H1 (cell line): ENCODE data around the gene DYNC1I2. TPM values are rescaled to one million over a fixed set of nuclear protein-coding genes. Genes with fewer than 3 reads are reported as not detected.

Experiments
- CTCF ChIA-PET: fragments of 300-600 bp; sonication (Branson Sonifier 250); formaldehyde crosslinking; loops from one replicate; lab custom pipeline; 2021; ENCODE audit not compliant: partially characterized antibody; lab: Charles Lee
- POLR2A ChIA-PET: fragments of 300-600 bp; sonication (Branson Sonifier 250); formaldehyde crosslinking; loops from one replicate; lab custom pipeline; 2021; ENCODE audit warnings: inconsistent platforms; ENCODE audit not compliant: partially characterized antibody; lab: Charles Lee
- DNase-seq, 2 experiments: peaks; one replicate each; pipeline versions ENCODE4 v3.0.0 to v3.0.0-alpha.2; 2010 to 2022; ENCODE audit warnings: low spot score in 2 of 2, low read depth in 1 of 2, mixed read lengths in 1 of 2
- FAIRE-seq: peaks from 2 replicates; lab custom pipeline; 2011; peaks lifted over from hg19 to GRCh38; lab: Jason Lieb, UNC
- H2AFZ ChIP-seq: 2 replicates; pipeline ENCODE4 v1.8.1; 2012; ENCODE audit warnings: low read length, inconsistent platforms
- H2AK5ac ChIP-seq: 2 replicates; pipeline ENCODE4 v1.6.1; 2013; ENCODE audit warnings: low read depth, low read length
- H2BK120ac ChIP-seq: replicated peaks from 2 replicates; pipeline ENCODE3; 2013; ENCODE audit warnings: low read depth, low read length, inconsistent platforms
- H2BK12ac ChIP-seq: 2 replicates; pipeline ENCODE4 v1.6.1; 2013; ENCODE audit warnings: low read depth, low read length
- H2BK15ac ChIP-seq: 2 replicates; pipeline ENCODE4 v1.6.1; 2013; ENCODE audit warnings: low read length
- H2BK20ac ChIP-seq: 2 replicates; pipeline ENCODE4 v1.6.1; 2013; ENCODE audit warnings: low read length
- H2BK5ac ChIP-seq: 2 replicates; pipeline ENCODE4 v1.6.1; 2013; ENCODE audit warnings: low read depth, low read length
- H3K14ac ChIP-seq: 2 replicates; pipeline ENCODE4 v1.6.1; 2013; ENCODE audit warnings: inconsistent platforms; ENCODE audit not compliant: insufficient read length
- H3K18ac ChIP-seq: 2 replicates; pipeline ENCODE4 v1.6.1; 2013; ENCODE audit warnings: low read length; ENCODE audit errors: extremely low read depth
- H3K23ac ChIP-seq: 2 replicates; pipeline ENCODE4 v1.6.1; 2013; ENCODE audit warnings: inconsistent platforms; ENCODE audit not compliant: insufficient read length
- H3K23me2 ChIP-seq: 2 replicates; pipeline ENCODE4 v1.6.1; 2013; ENCODE audit warnings: low read depth, low read length
- H3K27ac ChIP-seq: 2 replicates; pipeline ENCODE4 v1.6.1; 2011; ENCODE audit warnings: low read depth, low read length, inconsistent platforms
- H3K27me3 ChIP-seq, 4 experiments: replicated peaks in 1 of 4; 1 replicate in 1 of 4; 2 replicates in 3 of 4; pipeline versions ENCODE4 v1.6.1 to v1.8.1; 2011 to 2013; ENCODE audit warnings: low read length in 3 of 4, mild to moderate bottlenecking in 3 of 4, inconsistent platforms in 2 of 4, mixed read lengths in 2 of 4, moderate library complexity in 1 of 4; ENCODE audit not compliant: control insufficient read depth in 3 of 4, insufficient read depth in 3 of 4; ENCODE audit errors: extremely low read depth in 1 of 4
- H3K36me3 ChIP-seq, 4 experiments: 2 replicates each; pipeline versions ENCODE4 v1.6.1 to v1.8.1; 2011 to 2013; ENCODE audit warnings: mild to moderate bottlenecking in 4 of 4, low read length in 3 of 4, moderate library complexity in 2 of 4, control low read depth in 1 of 4, inconsistent platforms in 1 of 4; ENCODE audit not compliant: insufficient read depth in 4 of 4, control insufficient read depth in 2 of 4
- H3K4ac ChIP-seq: replicated peaks from 2 replicates; pipeline ENCODE3; 2013; ENCODE audit warnings: low read length, low read depth, mixed read lengths, inconsistent platforms; ENCODE audit not compliant: insufficient read length
- H3K4me1 ChIP-seq, 4 experiments: replicated peaks in 1 of 4; 1 replicate in 1 of 4; 2 replicates in 3 of 4; pipeline versions ENCODE4 v1.6.1 to v1.8.1; 2011 to 2013; ENCODE audit warnings: low read length in 3 of 4, inconsistent platforms in 2 of 4, mixed read lengths in 1 of 4; ENCODE audit not compliant: insufficient read depth in 4 of 4, control insufficient read depth in 3 of 4
- H3K4me2 ChIP-seq, 2 experiments: 2 replicates each; pipeline versions ENCODE4 v1.6.1 to v1.8.1; 2011 to 2013; ENCODE audit warnings: low read depth in 2 of 2, low read length in 2 of 2, control low read depth in 1 of 2, inconsistent platforms in 1 of 2, mild to moderate bottlenecking in 1 of 2; ENCODE audit not compliant: insufficient read depth in 1 of 2
- H3K4me3 ChIP-seq, 4 experiments: fragments of 200-600, 300-600 bp in 1 of 4; sonication (generic), shearing (Covaris generic), sonication (Bioruptor Twin) in 1 of 4; 2 replicates each; pipeline versions ENCODE4 v1.5.1 to v1.8.1; 2011 to 2016; ENCODE audit warnings: low read length in 4 of 4, low read depth in 3 of 4, control low read depth in 2 of 4, inconsistent platforms in 2 of 4, mild to moderate bottlenecking in 2 of 4, mixed read lengths in 1 of 4, moderate library complexity in 1 of 4; ENCODE audit not compliant: insufficient read depth in 2 of 4; ENCODE audit errors: extremely low read depth in 1 of 4
- H3K56ac ChIP-seq: replicated peaks from 2 replicates; pipeline ENCODE3; 2013; ENCODE audit warnings: low read depth, mild to moderate bottlenecking, mixed read lengths, low read length, inconsistent platforms; ENCODE audit not compliant: insufficient read length
- H3K79me1 ChIP-seq: 2 replicates; pipeline ENCODE4 v1.6.1; 2013; ENCODE audit warnings: low read depth, low read length, control low read depth
- H3K79me2 ChIP-seq, 2 experiments: 2 replicates each; pipeline versions ENCODE4 v1.6.1 to v1.8.1; 2012 to 2013; ENCODE audit warnings: low read length in 2 of 2, mild to moderate bottlenecking in 2 of 2, inconsistent platforms in 1 of 2; ENCODE audit not compliant: insufficient read depth in 2 of 2, control insufficient read depth in 1 of 2
- H3K9ac ChIP-seq, 4 experiments: replicated peaks in 1 of 4; 1 replicate in 1 of 4; 2 replicates in 3 of 4; pipeline versions ENCODE4 v1.6.1 to v1.8.1; 2011 to 2013; ENCODE audit warnings: low read depth in 3 of 4, low read length in 3 of 4, control low read depth in 2 of 4, mild to moderate bottlenecking in 2 of 4, moderate library complexity in 2 of 4, inconsistent platforms in 1 of 4; ENCODE audit errors: extremely low read depth in 1 of 4
- H3K9me3 ChIP-seq, 2 experiments: 2 replicates each; pipeline versions ENCODE4 v1.6.1 to v1.8.1; 2012 to 2013; ENCODE audit warnings: mild to moderate bottlenecking in 2 of 2, moderate library complexity in 2 of 2, control low read depth in 1 of 2, inconsistent platforms in 1 of 2, low read depth in 1 of 2, low read length in 1 of 2, mixed read lengths in 1 of 2; ENCODE audit not compliant: insufficient read depth in 2 of 2
- H4K20me1 ChIP-seq, 2 experiments: replicated peaks in 1 of 2; 2 replicates each; pipeline versions ENCODE3 to v1.8.1; 2011 to 2013; ENCODE audit warnings: inconsistent platforms in 2 of 2, low read length in 2 of 2, mild to moderate bottlenecking in 1 of 2; ENCODE audit not compliant: insufficient read depth in 2 of 2, control insufficient read depth in 1 of 2
- H4K5ac ChIP-seq: 2 replicates; pipeline ENCODE4 v1.6.1; 2013; ENCODE audit warnings: low read length, low read depth, mixed read lengths, inconsistent platforms; ENCODE audit not compliant: insufficient read length
- H4K8ac ChIP-seq: 2 replicates; pipeline ENCODE4 v1.8.0; 2013; ENCODE audit warnings: mild to moderate bottlenecking, moderate library complexity, low read length, inconsistent platforms; ENCODE audit not compliant: insufficient read depth; ENCODE audit errors: extremely low read depth
- H4K91ac ChIP-seq: replicated peaks from 2 replicates; pipeline ENCODE3; 2013; ENCODE audit warnings: low read length, mixed read lengths, inconsistent platforms; ENCODE audit not compliant: insufficient read length
- EP300 ChIP-seq, 2 experiments: IDR thresholded peaks; 1 replicate in 1 of 2; 2 replicates in 1 of 2; pipeline ENCODE4 v1.6.1; 2011 to 2012; ENCODE audit warnings: low read depth in 2 of 2, low read length in 2 of 2, mild to moderate bottlenecking in 2 of 2, borderline replicate concordance in 1 of 2, inconsistent platforms in 1 of 2, moderate library complexity in 1 of 2
- ZNF274 ChIP-seq: IDR thresholded peaks from 2 replicates; pipeline ENCODE4 v1.7.0; 2012; ENCODE audit warnings: low read length, borderline replicate concordance; ENCODE audit errors: extremely low read depth
- polyA plus RNA-seq, 7 experiments: library from polyadenylated mRNA; depleted of rRNA in 3 of 7; stranded (reverse) in 5 of 7; unstranded in 2 of 7; fragments of >200 nt in 5 of 7; fragments of 200-250 nt in 2 of 7; gene quantifications; 1 replicate in 5 of 7; 2 replicates in 1 of 7; 4 replicates in 1 of 7; pipeline versions ENCODE4 v1.2.1 to v1.2.3, GENCODE V29; 2011 to 2013; ENCODE audit warnings: missing spikeins in 2 of 7, mixed read lengths in 2 of 7
- total RNA-seq: library from RNA; stranded (reverse); fragmentation: NEBNext Ultra II Directional; extraction: Animal tissue kit (Norgen Biotek cat#: 25700); gene quantifications from 2 replicates; pipeline ENCODE4 v1.2.1, GENCODE V29; 2021
- TF ChIP-seq, protein P1 (sequence below), 3 experiments: IDR thresholded peaks; 1 replicate in 2 of 3; 2 replicates in 1 of 3; pipeline versions ENCODE4 v1.5.1 to v1.6.1; 2011; ENCODE audit warnings: low read length in 3 of 3, mild to moderate bottlenecking in 3 of 3, inconsistent platforms in 2 of 3, low read depth in 1 of 3, moderate library complexity in 1 of 3; ENCODE audit not compliant: insufficient read depth in 1 of 3; ENCODE audit errors: control extremely low read depth in 1 of 3

DYNC1I2 gene
- total and polyA plus RNA-seq, 2 of the 8 experiments (the other 6 are each of a cell fraction or from before 2014, with no cell fraction given) = 67.3 to 68.1 TPM

DNA sequence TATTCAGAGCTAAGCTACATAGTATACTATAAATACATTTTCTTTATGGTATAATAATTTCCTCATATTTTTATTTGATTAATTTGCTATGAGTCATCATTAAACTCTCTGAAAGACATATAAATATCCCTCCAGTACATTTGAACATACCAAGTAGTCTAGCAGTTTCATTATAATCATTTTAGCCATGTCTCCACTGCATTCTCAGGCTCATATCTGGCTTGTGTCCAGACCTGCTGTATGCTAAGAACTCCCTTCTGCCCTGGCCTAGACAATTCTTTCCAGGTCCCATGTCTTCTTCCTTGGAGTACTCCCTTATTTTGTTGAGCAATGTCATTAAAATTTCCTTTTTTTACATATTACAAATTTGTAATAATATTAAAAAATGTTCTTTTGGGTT lies 16.6 kb upstream of the DYNC1I2 start:
- no peak overlapping the region for H2BK12ac ChIP-seq
- no peak overlapping the region for H2BK5ac ChIP-seq
- no peaks in the 10 kb centered on the region; the same call in 1 of the 2 replicates for H3K23me2 ChIP-seq
- ChIA-PET CTCF (interaction anchor here (1.6 kb wide), 1 partner anchor 104 kb away, joined by 3 read pairs; no protein-coding TSS in a partner anchor), POLR2A (no interaction called here)
- peaks cover 0 to 8% (median 0%) of the 10 kb centered on the region in 4 experiments; a peak in 1 of 7 replicates for H3K4me1 ChIP-seq
- H3K79me1 ChIP-seq = no peaks in the 10 kb centered on the region
- no peak overlapping the region for H3K4me3 ChIP-seq
- no peak overlapping the region for H3K4ac ChIP-seq
- H3K4me2 ChIP-seq = no peak overlapping the region
- no peaks in the 10 kb centered on the region for H3K9me3 ChIP-seq
- no peak overlapping the region for H2AFZ ChIP-seq
- H3K79me2 ChIP-seq = no peaks in the 10 kb centered on the region
- H3K9ac ChIP-seq = no peak overlapping the region
- no peak overlapping the region for H4K91ac ChIP-seq
- no peak overlapping the region for H3K14ac ChIP-seq
- no peak overlapping the region for H2BK20ac ChIP-seq
- H2BK15ac ChIP-seq = no peak overlapping the region
- no peak overlapping the region for H3K18ac ChIP-seq
- FAIRE-seq (no peak), DNase-seq (no peak)
- H3K27me3 ChIP-seq = no peaks in the 10 kb centered on the region
- no peak overlapping the region for H4K5ac ChIP-seq
- no peaks in the 10 kb centered on the region for H4K20me1 ChIP-seq
- no peak overlapping the region for H2BK120ac ChIP-seq
- H3K27ac ChIP-seq = no peak overlapping the region
- no peaks in the 10 kb centered on the region for H3K36me3 ChIP-seq
- H3K56ac ChIP-seq = no peak overlapping the region
- no peak overlapping the region for H3K23ac ChIP-seq
- H2AK5ac ChIP-seq = no peak overlapping the region
- no peak overlapping the region for H4K8ac ChIP-seq
- TF ChIP-seq, protein P1, sequence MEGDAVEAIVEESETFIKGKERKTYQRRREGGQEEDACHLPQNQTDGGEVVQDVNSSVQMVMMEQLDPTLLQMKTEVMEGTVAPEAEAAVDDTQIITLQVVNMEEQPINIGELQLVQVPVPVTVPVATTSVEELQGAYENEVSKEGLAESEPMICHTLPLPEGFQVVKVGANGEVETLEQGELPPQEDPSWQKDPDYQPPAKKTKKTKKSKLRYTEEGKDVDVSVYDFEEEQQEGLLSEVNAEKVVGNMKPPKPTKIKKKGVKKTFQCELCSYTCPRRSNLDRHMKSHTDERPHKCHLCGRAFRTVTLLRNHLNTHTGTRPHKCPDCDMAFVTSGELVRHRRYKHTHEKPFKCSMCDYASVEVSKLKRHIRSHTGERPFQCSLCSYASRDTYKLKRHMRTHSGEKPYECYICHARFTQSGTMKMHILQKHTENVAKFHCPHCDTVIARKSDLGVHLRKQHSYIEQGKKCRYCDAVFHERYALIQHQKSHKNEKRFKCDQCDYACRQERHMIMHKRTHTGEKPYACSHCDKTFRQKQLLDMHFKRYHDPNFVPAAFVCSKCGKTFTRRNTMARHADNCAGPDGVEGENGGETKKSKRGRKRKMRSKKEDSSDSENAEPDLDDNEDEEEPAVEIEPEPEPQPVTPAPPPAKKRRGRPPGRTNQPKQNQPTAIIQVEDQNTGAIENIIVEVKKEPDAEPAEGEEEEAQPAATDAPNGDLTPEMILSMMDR (IDR thresholded peaks at IDR 0.05; ENCODE audit: control extremely low read depth in 1 of 3, insufficient read depth in 1 of 3, low read depth in 1 of 3, low read length in 3 of 3) = no peak
- TF ChIP-seq EP300 (IDR thresholded peaks at IDR 0.05; ENCODE audit: borderline replicate concordance in 1 of 2, low read depth in 2 of 2, low read length in 2 of 2) = no peak
- no peak for TF ChIP-seq ZNF274
